PFSK-1 (cell line): ENCODE measurements around the gene SMAD4.

Source experiments
- FOXP2 ChIP-seq: optimal IDR thresholded peaks from 2 replicates; pipeline ENCODE3; 2011; ENCODE audit warnings: borderline replicate concordance, control low read depth, inconsistent platforms; ENCODE audit not compliant: insufficient read depth; ENCODE audit errors: extremely low read length, extremely low read depth
- POLR2AphosphoS5 ChIP-seq: IDR thresholded peaks from 2 replicates; pipeline ENCODE4 v1.6.1; 2012; ENCODE audit warnings: low read depth, mild to moderate bottlenecking, control low read depth, low read length, moderate library complexity
- SIN3A ChIP-seq: IDR thresholded peaks from 2 replicates; pipeline ENCODE4 v1.6.1; 2012; ENCODE audit warnings: mild to moderate bottlenecking, low read length, moderate library complexity, borderline replicate concordance; ENCODE audit not compliant: insufficient read depth
- TAF1 ChIP-seq: IDR thresholded peaks from 2 replicates; pipeline ENCODE4 v1.6.1; 2012; ENCODE audit warnings: low read length, control low read depth, borderline replicate concordance; ENCODE audit not compliant: insufficient read depth
- TF ChIP-seq, protein P1 (sequence below), 2 experiments: IDR thresholded peaks; 2 replicates each; pipeline versions ENCODE4 v1.6.1 to v1.8.0; 2011 to 2012; ENCODE audit warnings: low read depth in 2 of 2, low read length in 2 of 2, control low read depth in 1 of 2, inconsistent platforms in 1 of 2, mild to moderate bottlenecking in 1 of 2, moderate library complexity in 1 of 2; ENCODE audit not compliant: insufficient read depth in 1 of 2

DNA sequence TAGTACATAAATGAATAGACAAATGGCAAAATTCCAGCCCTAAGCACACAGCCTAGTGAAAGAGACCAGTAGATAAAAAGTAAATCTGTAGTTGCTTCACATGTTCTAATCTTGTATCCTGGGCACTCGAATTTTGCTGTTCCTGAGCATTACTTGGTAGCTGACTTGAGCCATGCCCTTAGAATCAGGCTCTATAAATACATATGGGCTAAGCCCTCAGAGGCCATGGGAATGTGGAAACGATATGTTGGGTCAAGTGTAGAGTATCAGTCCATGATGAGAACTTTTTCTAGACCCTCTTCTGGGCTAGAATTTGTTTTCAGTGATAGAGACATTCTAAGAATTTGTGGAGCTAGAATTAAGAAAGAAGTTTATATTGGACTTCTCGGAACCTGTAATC is 40.3 kb upstream of the SMAD4 start:
- TF ChIP-seq POLR2AphosphoS5 = no peak
- TF ChIP-seq SIN3A = no peak
- TF ChIP-seq, protein P1, sequence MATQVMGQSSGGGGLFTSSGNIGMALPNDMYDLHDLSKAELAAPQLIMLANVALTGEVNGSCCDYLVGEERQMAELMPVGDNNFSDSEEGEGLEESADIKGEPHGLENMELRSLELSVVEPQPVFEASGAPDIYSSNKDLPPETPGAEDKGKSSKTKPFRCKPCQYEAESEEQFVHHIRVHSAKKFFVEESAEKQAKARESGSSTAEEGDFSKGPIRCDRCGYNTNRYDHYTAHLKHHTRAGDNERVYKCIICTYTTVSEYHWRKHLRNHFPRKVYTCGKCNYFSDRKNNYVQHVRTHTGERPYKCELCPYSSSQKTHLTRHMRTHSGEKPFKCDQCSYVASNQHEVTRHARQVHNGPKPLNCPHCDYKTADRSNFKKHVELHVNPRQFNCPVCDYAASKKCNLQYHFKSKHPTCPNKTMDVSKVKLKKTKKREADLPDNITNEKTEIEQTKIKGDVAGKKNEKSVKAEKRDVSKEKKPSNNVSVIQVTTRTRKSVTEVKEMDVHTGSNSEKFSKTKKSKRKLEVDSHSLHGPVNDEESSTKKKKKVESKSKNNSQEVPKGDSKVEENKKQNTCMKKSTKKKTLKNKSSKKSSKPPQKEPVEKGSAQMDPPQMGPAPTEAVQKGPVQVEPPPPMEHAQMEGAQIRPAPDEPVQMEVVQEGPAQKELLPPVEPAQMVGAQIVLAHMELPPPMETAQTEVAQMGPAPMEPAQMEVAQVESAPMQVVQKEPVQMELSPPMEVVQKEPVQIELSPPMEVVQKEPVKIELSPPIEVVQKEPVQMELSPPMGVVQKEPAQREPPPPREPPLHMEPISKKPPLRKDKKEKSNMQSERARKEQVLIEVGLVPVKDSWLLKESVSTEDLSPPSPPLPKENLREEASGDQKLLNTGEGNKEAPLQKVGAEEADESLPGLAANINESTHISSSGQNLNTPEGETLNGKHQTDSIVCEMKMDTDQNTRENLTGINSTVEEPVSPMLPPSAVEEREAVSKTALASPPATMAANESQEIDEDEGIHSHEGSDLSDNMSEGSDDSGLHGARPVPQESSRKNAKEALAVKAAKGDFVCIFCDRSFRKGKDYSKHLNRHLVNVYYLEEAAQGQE (IDR thresholded peaks at IDR 0.05; ENCODE audit: insufficient read depth in 1 of 2, low read depth in 2 of 2, low read length in 2 of 2) = no peak
- TF ChIP-seq TAF1 = no peak
- no peak for TF ChIP-seq FOXP2
